Skeletal muscle tissue (tissue), 4 donors: ENCODE results near the gene RHBDD3. TPM values are rescaled to one million over a fixed set of nuclear protein-coding genes. Genes with fewer than 3 reads are reported as not detected.

Experiments
- H3K27ac ChIP-seq: one replicate; pipeline ENCODE4 v1.7.0; 2013; ENCODE audit warnings: mild to moderate bottlenecking, low read depth, low read length, inconsistent platforms
- H3K27me3 ChIP-seq, 3 donors: one replicate each; pipeline ENCODE4 v1.7.0; 2013; ENCODE audit warnings: low read length in 3 of 3; ENCODE audit not compliant: control insufficient read depth in 3 of 3, insufficient read depth in 3 of 3
- H3K36me3 ChIP-seq, 3 donors: one replicate each; pipeline ENCODE4 v1.7.0; 2013; ENCODE audit warnings: low read length in 3 of 3; ENCODE audit not compliant: control insufficient read depth in 3 of 3, insufficient read depth in 3 of 3
- H3K4me1 ChIP-seq, 3 donors: one replicate each; pipeline ENCODE4 v1.7.0; 2013; ENCODE audit warnings: low read length in 3 of 3, mild to moderate bottlenecking in 3 of 3; ENCODE audit not compliant: control insufficient read depth in 3 of 3, insufficient read depth in 3 of 3
- H3K4me3 ChIP-seq, 3 donors: one replicate each; pipeline ENCODE4 v1.7.0; 2013; ENCODE audit warnings: low read length in 3 of 3
- H3K9ac ChIP-seq, 3 donors: one replicate each; pipeline ENCODE4 v1.7.0; 2013; ENCODE audit warnings: low read length in 3 of 3, mild to moderate bottlenecking in 3 of 3, moderate library complexity in 2 of 3, low read depth in 1 of 3
- H3K9me3 ChIP-seq, 3 donors: one replicate each; pipeline ENCODE4 v1.7.0; 2013; ENCODE audit warnings: low read length in 3 of 3; ENCODE audit not compliant: control insufficient read depth in 3 of 3
- total RNA-seq: library from RNA; depleted of rRNA; stranded (reverse); fragments of >200 nt; gene quantifications from one replicate; pipeline ENCODE4 v1.2.3, GENCODE V29; 2014
- donor health status: Osteomylitis.

RHBDD3 gene
- total RNA-seq, 1 donor from 2014 or later = 6.8 TPM

DNA sequence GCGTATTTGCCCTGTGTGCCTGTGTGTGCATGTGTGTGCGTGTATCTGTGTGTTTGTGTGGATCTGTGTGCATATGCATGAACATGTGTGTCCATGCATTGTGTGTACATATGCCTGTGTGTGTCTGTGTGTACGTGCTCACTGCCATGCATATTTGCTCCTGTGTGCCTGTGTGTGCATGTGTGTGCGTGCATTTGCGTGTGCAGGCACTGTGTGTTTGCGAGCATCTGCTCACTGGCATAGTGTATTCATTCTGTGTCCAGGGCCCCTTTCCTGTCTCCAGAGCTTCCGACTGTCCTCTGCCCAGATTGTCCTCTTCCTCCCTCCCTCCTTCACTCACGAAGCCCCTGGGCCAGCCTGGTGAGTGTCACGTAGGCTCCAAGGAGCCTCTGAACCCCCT lies 56.3 kb downstream of the RHBDD3 start:
- Histone ChIP-seq H3K4me3 (no peak overlapping the region), H3K4me1 (no peaks in the 10 kb centered on the region), H3K9ac (no peak overlapping the region), H3K27me3 (peaks cover 4 to 15% (median 13%) of the 10 kb centered on the region in 3 donors), H3K27ac (no peak overlapping the region), H3K36me3 (no peaks in the 10 kb centered on the region), H3K9me3 (no peaks in the 10 kb centered on the region)

DNA sequence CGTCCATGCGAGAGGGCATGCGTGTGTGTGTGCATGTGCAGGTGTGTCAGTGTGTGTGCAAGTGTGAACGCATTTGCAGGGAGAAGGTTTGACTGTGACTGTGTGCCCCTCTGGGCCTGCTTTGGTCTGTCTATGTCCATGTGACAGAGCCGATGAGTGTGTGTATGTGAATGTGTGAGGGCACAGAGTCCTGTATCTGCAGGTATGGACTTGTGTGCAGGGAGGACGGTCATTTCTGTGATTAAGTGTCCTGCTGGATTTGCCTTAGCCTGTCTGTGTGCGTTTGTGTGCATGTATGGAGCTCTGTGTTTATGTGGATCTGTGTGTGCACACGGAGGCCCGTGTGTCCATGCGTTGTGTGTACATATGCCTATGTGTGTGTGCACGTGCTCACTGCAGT lies 56.7 kb downstream of the RHBDD3 start:
- peaks cover 2 to 4% (median 4%) of the 10 kb centered on the region in 3 donors for H3K4me1 ChIP-seq
- H3K9ac ChIP-seq = no peak overlapping the region
- H3K36me3 ChIP-seq = no peaks in the 10 kb centered on the region
- H3K27ac ChIP-seq = no peak overlapping the region
- peaks cover 8 to 19% (median 17%) of the 10 kb centered on the region in 3 donors for H3K27me3 ChIP-seq
- no peaks in the 10 kb centered on the region for H3K9me3 ChIP-seq
- H3K4me3 ChIP-seq = no peak overlapping the region

Other genes with a start within 250 kb of the RHBDD3 start
- gene C22orf31, start 206.2 kb downstream of the RHBDD3 start, total RNA-seq = 1.6 TPM
- 43.8 TPM for gene KREMEN1, start 194.9 kb downstream of the RHBDD3 start, total RNA-seq
- gene EMID1, start 62.1 kb downstream of the RHBDD3 start, total RNA-seq = 6.3 TPM
- gene EWSR1, start 287 bp upstream of the RHBDD3 start, total RNA-seq = 84.5 TPM
- 3.1 TPM for gene GAS2L1, start 38.7 kb upstream of the RHBDD3 start, total RNA-seq
- gene RASL10A, start 47.7 kb upstream of the RHBDD3 start, total RNA-seq = under 0.01 TPM
- gene AP1B1, start 120.6 kb upstream of the RHBDD3 start, total RNA-seq = 23.0 TPM
- gene RFPL1, start 170.6 kb upstream of the RHBDD3 start, total RNA-seq = not detected
- 0.52 TPM for gene NEFH, start 212.2 kb upstream of the RHBDD3 start, total RNA-seq